HEK293T (cell line): ENCODE measurements around the gene HMX2.

Experiments used
- CTBP1 ChIP-seq: fragments of 450-650 bp; IDR thresholded peaks from 2 replicates; pipeline ENCODE4 v1.6.1; 2016; ENCODE audit warnings: borderline replicate concordance
- FOXK2 ChIP-seq: fragments of 450-650 bp; IDR thresholded peaks from 2 replicates; pipeline ENCODE4 v1.6.1; 2016; ENCODE audit warnings: mild to moderate bottlenecking
- FOXM1 ChIP-seq: fragments of 450-650 bp; IDR thresholded peaks from 2 replicates; pipeline ENCODE4 v1.6.1; 2017; ENCODE audit warnings: mild to moderate bottlenecking, borderline replicate concordance
- SP1 ChIP-seq: fragments of 450-650 bp; IDR thresholded peaks from 2 replicates; pipeline ENCODE4 v1.6.1; 2017
- ZNF384 ChIP-seq: fragments of 450-650 bp; IDR thresholded peaks from 2 replicates; pipeline ENCODE4 v1.6.1; 2016
- TF ChIP-seq, protein P1 (sequence below): fragments of 450-650 bp; IDR thresholded peaks from 2 replicates; pipeline ENCODE4 v1.6.1; 2016

DNA sequence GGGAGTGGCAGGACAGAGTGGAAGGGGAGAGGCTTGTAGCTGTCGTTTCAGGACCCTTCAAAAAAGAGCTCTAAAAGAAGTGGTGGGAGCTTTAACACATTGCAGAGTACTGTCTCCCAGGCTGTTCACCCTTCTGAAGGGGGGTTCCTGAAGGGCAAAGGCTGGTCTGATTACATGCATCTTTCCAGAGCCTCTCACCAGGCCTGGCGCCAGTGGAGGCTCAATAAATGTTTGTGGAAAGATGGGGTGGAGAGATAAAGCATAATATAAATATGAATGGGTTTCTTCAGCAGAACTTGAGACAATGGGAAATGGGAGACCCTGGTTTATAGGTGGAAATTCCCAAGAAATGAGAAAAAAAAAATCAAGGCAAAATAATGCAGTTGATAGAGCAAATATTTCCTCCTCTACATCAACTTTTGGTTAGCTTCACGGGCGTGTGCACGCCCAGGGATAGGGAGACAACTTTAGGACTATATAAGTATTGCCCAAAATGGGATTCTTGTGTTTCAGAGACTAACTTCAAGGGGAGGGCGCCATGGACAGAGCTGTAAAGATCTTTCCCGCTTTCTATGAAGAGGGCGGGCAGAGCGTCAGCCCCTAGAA, 5.7 kb downstream of the HMX2 start:
- TF ChIP-seq FOXK2 (no peak), SP1 (no peak), FOXM1 (no peak), ZNF384 (no peak), CTBP1 (no peak)
- TF ChIP-seq, protein P1, sequence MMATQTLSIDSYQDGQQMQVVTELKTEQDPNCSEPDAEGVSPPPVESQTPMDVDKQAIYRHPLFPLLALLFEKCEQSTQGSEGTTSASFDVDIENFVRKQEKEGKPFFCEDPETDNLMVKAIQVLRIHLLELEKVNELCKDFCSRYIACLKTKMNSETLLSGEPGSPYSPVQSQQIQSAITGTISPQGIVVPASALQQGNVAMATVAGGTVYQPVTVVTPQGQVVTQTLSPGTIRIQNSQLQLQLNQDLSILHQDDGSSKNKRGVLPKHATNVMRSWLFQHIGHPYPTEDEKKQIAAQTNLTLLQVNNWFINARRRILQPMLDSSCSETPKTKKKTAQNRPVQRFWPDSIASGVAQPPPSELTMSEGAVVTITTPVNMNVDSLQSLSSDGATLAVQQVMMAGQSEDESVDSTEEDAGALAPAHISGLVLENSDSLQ: no peak
